Measurements from ENCODE around the gene USP17L25.
"Not testable (repeated sequence)": the region's sequence is repeated elsewhere in the genome, so short reads cannot be mapped to it uniquely, and the experiment has no call there.

Gene USP17L25

GRCh38 chr4:9329611-9330010, at the start of gene USP17L25:
TSS of gene USP17L25 (plus strand) at chr4:9329911. CDS start at chr4:9329911, 0 bp downstream.
- not testable (repeated sequence) for H3K4me1 ChIP-seq (ENCODE audit: control insufficient read depth, low read depth, low read length); H3K9me3 ChIP-seq (ENCODE audit: control insufficient read depth, low read depth, low read length); H3K36me3 ChIP-seq (ENCODE audit: control insufficient read depth, low read depth, low read length); H3K27me3 ChIP-seq (ENCODE audit: control insufficient read depth, insufficient read depth, low read length); H3K4me3 ChIP-seq (ENCODE audit: low read length); H3K9ac ChIP-seq (ENCODE audit: low read length); H3K27ac ChIP-seq (ENCODE audit: low read length)

GRCh38 chr4:9324191-9324590, 5.5 kb upstream of the USP17L25 start:
- H3K4me1 ChIP-seq (ENCODE audit: control insufficient read depth, low read depth, low read length); H3K36me3 ChIP-seq (ENCODE audit: control insufficient read depth, low read depth, low read length); H3K9me3 ChIP-seq (ENCODE audit: control insufficient read depth, low read depth, low read length); H3K4me3 ChIP-seq (ENCODE audit: low read length); H3K9ac ChIP-seq (ENCODE audit: low read length); H3K27ac ChIP-seq (ENCODE audit: low read length); H3K27me3 ChIP-seq (ENCODE audit: control insufficient read depth, insufficient read depth, low read length): not testable (repeated sequence)

GRCh38 chr4:9324865-9325264, 4.8 kb upstream of the USP17L25 start, which contains the start of gene USP17L24:
TSS of gene USP17L24 (plus strand) at chr4:9325165. CDS start at chr4:9325165, 0 bp downstream.
- not testable (repeated sequence) for H3K4me1 ChIP-seq (ENCODE audit: control insufficient read depth, low read depth, low read length); H3K36me3 ChIP-seq (ENCODE audit: control insufficient read depth, low read depth, low read length); H3K27me3 ChIP-seq (ENCODE audit: control insufficient read depth, insufficient read depth, low read length); H3K9me3 ChIP-seq (ENCODE audit: control insufficient read depth, low read depth, low read length); H3K4me3 ChIP-seq (ENCODE audit: low read length); H3K27ac ChIP-seq (ENCODE audit: low read length); H3K9ac ChIP-seq (ENCODE audit: low read length)

GRCh38 chr4:9334358-9334757, 4.6 kb downstream of the USP17L25 start, which contains the start of gene USP17L26:
TSS of gene USP17L26 (plus strand) at chr4:9334658. CDS start at chr4:9334658, 0 bp downstream.
- H3K9ac ChIP-seq (ENCODE audit: low read length); H3K4me3 ChIP-seq (ENCODE audit: low read length); H3K4me1 ChIP-seq (ENCODE audit: control insufficient read depth, low read depth, low read length); H3K27me3 ChIP-seq (ENCODE audit: control insufficient read depth, insufficient read depth, low read length); H3K27ac ChIP-seq (ENCODE audit: low read length); H3K9me3 ChIP-seq (ENCODE audit: control insufficient read depth, low read depth, low read length); H3K36me3 ChIP-seq (ENCODE audit: control insufficient read depth, low read depth, low read length): not testable (repeated sequence)

GRCh38 chr4:9339103-9339502, 9.4 kb downstream of the USP17L25 start, which contains the start of gene USP17L5:
TSS of gene USP17L5 (plus strand) at chr4:9339403. CDS start at chr4:9339403, 0 bp downstream.
- not testable (repeated sequence) for H3K9me3 ChIP-seq (ENCODE audit: control insufficient read depth, low read depth, low read length); H3K27ac ChIP-seq (ENCODE audit: low read length); H3K4me3 ChIP-seq (ENCODE audit: low read length); H3K27me3 ChIP-seq (ENCODE audit: control insufficient read depth, insufficient read depth, low read length); H3K9ac ChIP-seq (ENCODE audit: low read length); H3K4me1 ChIP-seq (ENCODE audit: control insufficient read depth, low read depth, low read length); H3K36me3 ChIP-seq (ENCODE audit: control insufficient read depth, low read depth, low read length)

GRCh38 chr4:9343848-9344247, 14.1 kb downstream of the USP17L25 start, which contains the start of gene USP17L27:
TSS of gene USP17L27 (plus strand) at chr4:9344148. CDS start at chr4:9344148, 0 bp downstream.
- not testable (repeated sequence) for H3K27ac ChIP-seq (ENCODE audit: low read length); H3K4me1 ChIP-seq (ENCODE audit: control insufficient read depth, low read depth, low read length); H3K27me3 ChIP-seq (ENCODE audit: control insufficient read depth, insufficient read depth, low read length); H3K9ac ChIP-seq (ENCODE audit: low read length); H3K36me3 ChIP-seq (ENCODE audit: control insufficient read depth, low read depth, low read length); H3K4me3 ChIP-seq (ENCODE audit: low read length); H3K9me3 ChIP-seq (ENCODE audit: control insufficient read depth, low read depth, low read length)

GRCh38 chr4:9348593-9348992, 18.9 kb downstream of the USP17L25 start, which contains the start of gene USP17L28:
TSS of gene USP17L28 (plus strand) at chr4:9348893. CDS start at chr4:9348893, 0 bp downstream.
- H3K9ac ChIP-seq (ENCODE audit: low read length); H3K27ac ChIP-seq (ENCODE audit: low read length); H3K9me3 ChIP-seq (ENCODE audit: control insufficient read depth, low read depth, low read length); H3K36me3 ChIP-seq (ENCODE audit: control insufficient read depth, low read depth, low read length); H3K27me3 ChIP-seq (ENCODE audit: control insufficient read depth, insufficient read depth, low read length); H3K4me1 ChIP-seq (ENCODE audit: control insufficient read depth, low read depth, low read length); H3K4me3 ChIP-seq (ENCODE audit: low read length): not testable (repeated sequence)

- not testable (repeated sequence) for H3K4me1 ChIP-seq (ENCODE audit: control insufficient read depth, low read depth, low read length); H3K27ac ChIP-seq (ENCODE audit: low read length); H3K9me3 ChIP-seq (ENCODE audit: control insufficient read depth, low read depth, low read length); H3K9ac ChIP-seq (ENCODE audit: low read length); H3K27me3 ChIP-seq (ENCODE audit: control insufficient read depth, insufficient read depth, low read length); H3K4me3 ChIP-seq (ENCODE audit: low read length); H3K36me3 ChIP-seq (ENCODE audit: control insufficient read depth, low read depth, low read length)
Observed at GRCh38 chr4:9350866-9351265, 21.2 kb downstream of the USP17L25 start.

- not testable (repeated sequence) for H3K4me3 ChIP-seq (ENCODE audit: low read length); H3K9ac ChIP-seq (ENCODE audit: low read length); H3K9me3 ChIP-seq (ENCODE audit: control insufficient read depth, low read depth, low read length); H3K36me3 ChIP-seq (ENCODE audit: control insufficient read depth, low read depth, low read length); H3K4me1 ChIP-seq (ENCODE audit: control insufficient read depth, low read depth, low read length); H3K27ac ChIP-seq (ENCODE audit: low read length); H3K27me3 ChIP-seq (ENCODE audit: control insufficient read depth, insufficient read depth, low read length)
Observed at GRCh38 chr4:9353338-9353737, 23.6 kb downstream of the USP17L25 start, which contains the start of gene USP17L29. TSS of gene USP17L29 (plus strand) at chr4:9353638. CDS start at chr4:9353638, 0 bp downstream.

- H3K27me3 ChIP-seq (ENCODE audit: control insufficient read depth, insufficient read depth, low read length); H3K9me3 ChIP-seq (ENCODE audit: control insufficient read depth, low read depth, low read length); H3K36me3 ChIP-seq (ENCODE audit: control insufficient read depth, low read depth, low read length); H3K4me1 ChIP-seq (ENCODE audit: control insufficient read depth, low read depth, low read length); H3K4me3 ChIP-seq (ENCODE audit: low read length); H3K27ac ChIP-seq (ENCODE audit: low read length); H3K9ac ChIP-seq (ENCODE audit: low read length): not testable (repeated sequence)
Observed at GRCh38 chr4:9362829-9363228, 33.1 kb downstream of the USP17L25 start, which contains the start of gene USP17L30. TSS of gene USP17L30 (plus strand) at chr4:9363129. CDS start at chr4:9363129, 0 bp downstream.

GRCh38 chr4:9379881-9380280, 50.2 kb downstream of the USP17L25 start:
- H3K9ac ChIP-seq (ENCODE audit: low read length); H3K4me3 ChIP-seq (ENCODE audit: low read length); H3K4me1 ChIP-seq (ENCODE audit: control insufficient read depth, low read depth, low read length); H3K27ac ChIP-seq (ENCODE audit: low read length); H3K9me3 ChIP-seq (ENCODE audit: control insufficient read depth, low read depth, low read length); H3K27me3 ChIP-seq (ENCODE audit: control insufficient read depth, insufficient read depth, low read length); H3K36me3 ChIP-seq (ENCODE audit: control insufficient read depth, low read depth, low read length): not testable (repeated sequence)

Measured in iPS-18a (cell line).